Thyroid gland (tissue), 4 donors: ENCODE measurements around the gene TYK2. TPM values are rescaled to one million over a fixed set of nuclear protein-coding genes. Genes with fewer than 3 reads are reported as not detected.

ENCODE experiments used
- DNase-seq, 2 donors: peaks; one replicate each; pipeline ENCODE4 v3.0.0-alpha.2; 2019
- H3K27ac ChIP-seq, 3 donors: fragments of 200-600 bp; sonication (generic); 1 replicate in 2 of 3; 2 replicates in 1 of 3; pipeline ENCODE4 v1.5.1; 2016 to 2019; ENCODE audit warnings: mild to moderate bottlenecking in 1 of 3, moderate library complexity in 1 of 3
- H3K27me3 ChIP-seq: fragments of 200-600 bp; sonication (generic); one replicate; pipeline ENCODE4 v1.5.1; 2019
- H3K36me3 ChIP-seq, 2 donors: fragments of 200-600 bp; sonication (generic); one replicate each; pipeline ENCODE4 v1.5.1; 2016 to 2019
- H3K4me1 ChIP-seq, 2 donors: fragments of 200-600 bp; sonication (generic); one replicate each; pipeline ENCODE4 v1.5.1; 2017 to 2019
- H3K4me3 ChIP-seq, 3 donors: fragments of 200-600 bp; sonication (generic); replicated peaks in 1 of 3; 1 replicate in 2 of 3; 2 replicates in 1 of 3; pipeline ENCODE4 v1.5.1; 2016; ENCODE audit warnings: mild to moderate bottlenecking in 1 of 3
- H3K9me3 ChIP-seq: fragments of 200-600 bp; sonication (generic); one replicate; pipeline ENCODE4 v1.5.1; 2017
- POLR2A ChIP-seq, 2 donors: fragments of 450-650 bp; IDR thresholded peaks; one replicate each; pipeline ENCODE4 v1.6.1; 2017; ENCODE audit warnings: antibody characterized with exemption in 2 of 2, mild to moderate bottlenecking in 2 of 2, moderate library complexity in 1 of 2
- WGBS, 2 donors: methylation state at CpG; one replicate each; pipeline ENCODE4 v1.1.5; 2017; 5-methylcytosine and 5-hydroxymethylcytosine counted together
- intact Hi-C: fragments of 100-400 bp; cut with DNase I; formaldehyde crosslinking; loops from one replicate; pipeline ENCODE4 v1.15.1; 2023
- total RNA-seq, 4 donors: library from RNA; depleted of rRNA; stranded (reverse); fragments of >200 nt; gene quantifications; one replicate each; pipeline ENCODE4 v1.2.3, GENCODE V29; 2016
- TF ChIP-seq, protein P1 (sequence below), 6 experiments: fragments of 200-600 bp in 3 of 6; fragments of 450-650 bp in 3 of 6; sonication (generic) in 3 of 6; IDR thresholded peaks; one replicate each; pipeline ENCODE4 v1.5.1; 2016 to 2019; ENCODE audit warnings: antibody characterized with exemption in 6 of 6, mild to moderate bottlenecking in 2 of 6, inconsistent platforms in 1 of 6, moderate library complexity in 1 of 6

The TYK2 gene
- total RNA-seq, 4 donors from 2014 or later, result 59.1 to 127 (median 70.3) TPM

DNA sequence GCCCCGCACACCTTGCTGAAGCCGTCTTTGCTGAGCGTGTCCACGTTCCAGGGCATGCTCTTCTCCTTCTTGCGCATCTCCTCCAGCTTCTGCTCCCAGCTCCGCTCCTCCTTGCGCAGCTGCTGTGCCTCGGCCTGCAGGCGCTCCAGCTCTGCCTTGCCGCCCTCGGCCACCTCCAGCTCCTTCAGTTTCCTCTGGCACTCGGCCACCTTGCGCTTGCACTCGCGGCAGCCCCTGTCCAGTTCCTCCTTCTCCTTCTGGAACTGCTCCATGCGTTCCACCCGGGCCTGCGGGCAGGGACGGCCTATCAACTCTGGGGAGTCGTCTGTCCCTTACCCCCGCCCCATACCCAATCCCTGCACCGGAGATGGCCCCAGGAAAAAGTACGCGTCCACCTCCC is 15.5 kb upstream of the TYK2 start:
- DNase-seq, result no peak
- H3K27me3 ChIP-seq, result no peaks in the 10 kb centered on the region
- no peaks in the 10 kb centered on the region for H3K9me3 ChIP-seq
- H3K4me1 ChIP-seq, result peaks cover 0 to 3% of the 10 kb centered on the region in 2 donors
- no peak overlapping the region for H3K27ac ChIP-seq
- TF ChIP-seq, protein P1, sequence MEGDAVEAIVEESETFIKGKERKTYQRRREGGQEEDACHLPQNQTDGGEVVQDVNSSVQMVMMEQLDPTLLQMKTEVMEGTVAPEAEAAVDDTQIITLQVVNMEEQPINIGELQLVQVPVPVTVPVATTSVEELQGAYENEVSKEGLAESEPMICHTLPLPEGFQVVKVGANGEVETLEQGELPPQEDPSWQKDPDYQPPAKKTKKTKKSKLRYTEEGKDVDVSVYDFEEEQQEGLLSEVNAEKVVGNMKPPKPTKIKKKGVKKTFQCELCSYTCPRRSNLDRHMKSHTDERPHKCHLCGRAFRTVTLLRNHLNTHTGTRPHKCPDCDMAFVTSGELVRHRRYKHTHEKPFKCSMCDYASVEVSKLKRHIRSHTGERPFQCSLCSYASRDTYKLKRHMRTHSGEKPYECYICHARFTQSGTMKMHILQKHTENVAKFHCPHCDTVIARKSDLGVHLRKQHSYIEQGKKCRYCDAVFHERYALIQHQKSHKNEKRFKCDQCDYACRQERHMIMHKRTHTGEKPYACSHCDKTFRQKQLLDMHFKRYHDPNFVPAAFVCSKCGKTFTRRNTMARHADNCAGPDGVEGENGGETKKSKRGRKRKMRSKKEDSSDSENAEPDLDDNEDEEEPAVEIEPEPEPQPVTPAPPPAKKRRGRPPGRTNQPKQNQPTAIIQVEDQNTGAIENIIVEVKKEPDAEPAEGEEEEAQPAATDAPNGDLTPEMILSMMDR (IDR thresholded peaks at IDR 0.05), result no peak
- TF ChIP-seq POLR2A (IDR thresholded peaks at IDR 0.05), result no peak
- H3K4me3 ChIP-seq, result no peak overlapping the region
- 78 to 87% methylated on average over 24 of the region's 24 CpGs for WGBS, 2 donors
- H3K36me3 ChIP-seq, result peaks cover 35 to 42% of the 10 kb centered on the region in 2 donors
- intact Hi-C loops, result loop anchor here (10.0 kb wide), 1 partner anchor 461 kb away; the partner anchor contains the start of gene OLFM2

DNA sequence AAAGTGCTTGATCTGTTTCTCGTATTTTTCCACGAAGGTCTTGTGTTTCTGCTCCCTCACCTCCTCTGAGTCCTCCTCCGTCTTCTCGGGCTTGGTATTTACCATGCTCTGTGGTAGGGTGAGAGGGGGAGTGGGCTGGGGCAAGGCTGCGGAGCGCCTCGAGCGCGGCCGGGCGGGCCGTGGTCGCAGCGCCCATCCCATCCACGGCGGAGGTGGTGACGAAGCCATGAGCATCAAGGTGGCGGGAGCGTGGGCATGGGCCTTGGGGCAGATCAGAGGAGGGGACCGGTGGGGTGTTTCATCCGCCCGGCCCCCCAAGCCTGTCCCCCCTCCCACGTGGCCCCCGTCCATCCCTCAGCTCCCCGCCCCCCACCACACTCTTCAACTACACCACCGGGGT is 15.1 kb upstream of the TYK2 start:
- peaks cover 37 to 43% of the 10 kb centered on the region in 2 donors for H3K36me3 ChIP-seq
- TF ChIP-seq, protein P1 (IDR thresholded peaks at IDR 0.05), result no peak
- no peak for TF ChIP-seq POLR2A (IDR thresholded peaks at IDR 0.05)

GRCh38 chr19:10395003-10395402 is 14.6 kb upstream of the TYK2 start:
- no peak for DNase-seq
- intact Hi-C loops, result loop anchor here (10.0 kb wide), 1 partner anchor 460 kb away; the partner anchor contains the start of gene OLFM2
- TF ChIP-seq POLR2A (IDR thresholded peaks at IDR 0.05), result no peak
- TF ChIP-seq, protein P1 (IDR thresholded peaks at IDR 0.05), result no peak
- 92 to 95% methylated on average over 12 of the region's 12 CpGs for WGBS, 2 donors
- H3K27ac ChIP-seq, result no peak overlapping the region
- H3K27me3 ChIP-seq, result no peaks in the 10 kb centered on the region
- no peaks in the 10 kb centered on the region for H3K4me1 ChIP-seq
- H3K9me3 ChIP-seq, result no peaks in the 10 kb centered on the region
- no peak overlapping the region for H3K4me3 ChIP-seq
- peaks cover 37 to 43% of the 10 kb centered on the region in 2 donors for H3K36me3 ChIP-seq

More for the DNA sequence above, 15.1 kb upstream of the TYK2 start:
- Histone ChIP-seq H3K4me1 (no peaks in the 10 kb centered on the region), H3K9me3 (no peaks in the 10 kb centered on the region), H3K27ac (no peak overlapping the region), H3K27me3 (no peaks in the 10 kb centered on the region), H3K4me3 (no peak overlapping the region)
- intact Hi-C loops, result loop anchor here (10.0 kb wide), 1 partner anchor 461 kb away; the partner anchor contains the start of gene OLFM2
- no peak for DNase-seq
- 95 to 97% methylated on average over 26 of the region's 26 CpGs for WGBS, 2 donors

DNA sequence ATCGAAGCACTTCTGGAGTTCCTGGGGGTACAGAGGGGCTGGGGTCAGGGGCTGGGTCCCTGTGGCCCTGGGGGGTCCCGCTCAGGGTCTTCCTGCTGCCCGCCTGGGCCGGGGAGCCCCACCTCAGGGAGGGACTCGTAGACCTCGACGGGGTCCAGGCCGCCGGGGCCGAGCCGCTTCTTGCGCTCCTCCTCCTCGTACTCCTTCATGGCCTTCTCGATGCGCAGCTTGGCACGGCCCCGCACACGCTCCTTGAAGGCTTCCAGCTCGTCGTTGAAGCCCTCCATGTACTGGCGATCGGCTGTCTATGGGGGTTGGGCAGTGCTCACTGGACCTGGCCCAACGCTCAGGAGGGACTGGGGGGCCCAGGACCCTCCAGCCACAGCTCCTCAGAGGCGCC is 12.8 kb upstream of the TYK2 start:
- peaks cover 37 to 43% of the 10 kb centered on the region in 2 donors for H3K36me3 ChIP-seq
- no peak for DNase-seq
- H3K4me1 ChIP-seq, result peaks cover 4 to 5% of the 10 kb centered on the region in 2 donors
- H3K9me3 ChIP-seq, result no peaks in the 10 kb centered on the region
- WGBS, 2 donors, result 90 to 91% methylated on average over 15 to 20 of the region's 24 CpGs
- intact Hi-C loops, result loop anchor here (10.0 kb wide), 1 partner anchor 458 kb away; the partner anchor contains the start of gene OLFM2
- no peak overlapping the region for H3K4me3 ChIP-seq
- no peaks in the 10 kb centered on the region for H3K27me3 ChIP-seq
- TF ChIP-seq, protein P1 (IDR thresholded peaks at IDR 0.05), result no peak
- no peak for TF ChIP-seq POLR2A (IDR thresholded peaks at IDR 0.05)
- no peak overlapping the region for H3K27ac ChIP-seq

GRCh38 chr19:10392120-10392519 is 11.7 kb upstream of the TYK2 start:
- WGBS, 2 donors, result 91 to 92% methylated on average over 6 of the region's 6 CpGs
- Histone ChIP-seq H3K4me3 (no peak overlapping the region), H3K27me3 (no peaks in the 10 kb centered on the region), H3K36me3 (peaks cover 37 to 43% of the 10 kb centered on the region in 2 donors), H3K27ac (no peak overlapping the region), H3K9me3 (no peaks in the 10 kb centered on the region), H3K4me1 (peaks cover 4 to 5% of the 10 kb centered on the region in 2 donors)
- no peak for DNase-seq
- TF ChIP-seq, protein P1 (IDR thresholded peaks at IDR 0.05), result no peak
- intact Hi-C loops, result loop anchor here (10.0 kb wide), 1 partner anchor 457 kb away; the partner anchor contains the start of gene OLFM2
